HepG2 (cell line): ENCODE results near the gene EPHA2. TPM values are rescaled to one million over a fixed set of nuclear protein-coding genes. Genes with fewer than 3 reads are reported as not detected.
A peak's percentile ranks its signal among the peaks of the same experiment; 100 is the strongest.

Experiments used
- CBX1 ChIP-seq: IDR thresholded peaks from one replicate; pipeline ENCODE4 v1.6.1; 2016; ENCODE audit warnings: antibody characterized with exemption, low read depth
- ETV6 ChIP-seq: sonication (generic); formaldehyde crosslinking; conservative IDR thresholded peaks from 2 replicates; pipeline ENCODE4 v1.4.0; 2020; ENCODE audit warnings: missing genetic modification reagents
- GATAD2A ChIP-seq: IDR thresholded peaks from 2 replicates; pipeline ENCODE4 v1.6.1; 2016
- IRF9 ChIP-seq: sonication (generic); formaldehyde crosslinking; IDR thresholded peaks from 2 replicates; pipeline ENCODE4 v1.8.0; 2022; ENCODE audit warnings: missing genetic modification reagents, mild to moderate bottlenecking, borderline replicate concordance
- PAF1 ChIP-seq: IDR thresholded peaks from 2 replicates; pipeline ENCODE4 v1.6.1; 2016; ENCODE audit warnings: missing genetic modification reagents, missing compliant biosample characterization
- PAWR ChIP-seq: sonication (generic); formaldehyde crosslinking; IDR thresholded peaks from 2 replicates; pipeline ENCODE4 v1.4.0; 2020; ENCODE audit warnings: missing genetic modification reagents, mild to moderate bottlenecking, borderline replicate concordance
- RFXAP ChIP-seq: sonication (generic); formaldehyde crosslinking; IDR thresholded peaks from 2 replicates; pipeline ENCODE4 v1.4.0; 2020; ENCODE audit warnings: missing genetic modification reagents, borderline replicate concordance
- ZFP62 ChIP-seq: sonication (generic); formaldehyde crosslinking; IDR thresholded peaks from 2 replicates; pipeline ENCODE4 v1.4.0; 2020; ENCODE audit warnings: missing genetic modification reagents
- ZNF253 ChIP-seq: sonication (generic); formaldehyde crosslinking; IDR thresholded peaks from 2 replicates; pipeline ENCODE4 v1.8.0; 2022; ENCODE audit warnings: mild to moderate bottlenecking, missing genetic modification reagents, borderline replicate concordance
- ZNF33A ChIP-seq: sonication (generic); formaldehyde crosslinking; IDR thresholded peaks from 2 replicates; pipeline ENCODE4 v1.5.1; 2020; ENCODE audit warnings: missing genetic modification reagents, mild to moderate bottlenecking, moderate library complexity, borderline replicate concordance
- ZNF446 ChIP-seq: sonication (generic); formaldehyde crosslinking; IDR thresholded peaks from 2 replicates; pipeline ENCODE4 v1.5.0; 2020; ENCODE audit warnings: mild to moderate bottlenecking, missing genetic modification reagents
- ZNF496 ChIP-seq: sonication (generic); formaldehyde crosslinking; IDR thresholded peaks from 2 replicates; pipeline ENCODE4 v1.8.1; 2023; ENCODE audit warnings: mild to moderate bottlenecking, moderate library complexity, missing genetic modification reagents; ENCODE audit not compliant: insufficient replicate concordance
- ZNF646 ChIP-seq: sonication (generic); formaldehyde crosslinking; IDR thresholded peaks from 2 replicates; pipeline ENCODE4 v1.9.0; 2021; ENCODE audit warnings: mild to moderate bottlenecking, missing genetic modification reagents
- ZNF83 ChIP-seq: sonication (generic); formaldehyde crosslinking; IDR thresholded peaks from 2 replicates; pipeline ENCODE4 v1.4.0; 2020; ENCODE audit warnings: missing genetic modification reagents, mild to moderate bottlenecking, borderline replicate concordance
- ZSCAN25 ChIP-seq: sonication (generic); formaldehyde crosslinking; IDR thresholded peaks from 2 replicates; pipeline ENCODE4 v1.8.0; 2022; ENCODE audit warnings: mild to moderate bottlenecking, missing genetic modification reagents
- polyA plus RNA-seq, 8 experiments: library from polyadenylated mRNA; depleted of rRNA in 3 of 8; stranded (reverse) in 7 of 8; unstranded in 1 of 8; fragments of >200 nt; fragmentation: Illumina TruSeq in 4 of 8; extraction: Trizol in 4 of 8; gene quantifications; 2 replicates each; pipeline versions ENCODE4 v1.2.1 to v1.2.3, GENCODE V29; 2011 to 2016; ENCODE audit warnings: low read depth in 4 of 8, missing spikeins in 1 of 8, mixed read lengths in 1 of 8; ENCODE audit not compliant: insufficient read depth in 1 of 8
- total RNA-seq, 5 experiments: library from RNA; depleted of rRNA; stranded (reverse); fragments of >200 nt; fragmentation: Illumina TruSeq; extraction: Trizol; gene quantifications; 2 replicates each; pipeline ENCODE4 v1.2.3, GENCODE V29; 2016; ENCODE audit warnings: low read depth in 1 of 5
- TF ChIP-seq, protein P1 (sequence below): sonication (generic); formaldehyde crosslinking; conservative IDR thresholded peaks from 2 replicates; pipeline ENCODE4 v1.4.0; 2020; ENCODE audit warnings: missing genetic modification reagents
- TF ChIP-seq, protein P2 (sequence below): sonication (generic); formaldehyde crosslinking; IDR thresholded peaks from 2 replicates; pipeline ENCODE4 v1.4.0; 2020; ENCODE audit warnings: mild to moderate bottlenecking, low read depth, missing genetic modification reagents

The EPHA2 gene
- total and polyA plus RNA-seq, 2 of the 13 experiments (the other 11 are each of a cell fraction or from before 2014, with no cell fraction given): 33.6 to 53.6 TPM

DNA sequence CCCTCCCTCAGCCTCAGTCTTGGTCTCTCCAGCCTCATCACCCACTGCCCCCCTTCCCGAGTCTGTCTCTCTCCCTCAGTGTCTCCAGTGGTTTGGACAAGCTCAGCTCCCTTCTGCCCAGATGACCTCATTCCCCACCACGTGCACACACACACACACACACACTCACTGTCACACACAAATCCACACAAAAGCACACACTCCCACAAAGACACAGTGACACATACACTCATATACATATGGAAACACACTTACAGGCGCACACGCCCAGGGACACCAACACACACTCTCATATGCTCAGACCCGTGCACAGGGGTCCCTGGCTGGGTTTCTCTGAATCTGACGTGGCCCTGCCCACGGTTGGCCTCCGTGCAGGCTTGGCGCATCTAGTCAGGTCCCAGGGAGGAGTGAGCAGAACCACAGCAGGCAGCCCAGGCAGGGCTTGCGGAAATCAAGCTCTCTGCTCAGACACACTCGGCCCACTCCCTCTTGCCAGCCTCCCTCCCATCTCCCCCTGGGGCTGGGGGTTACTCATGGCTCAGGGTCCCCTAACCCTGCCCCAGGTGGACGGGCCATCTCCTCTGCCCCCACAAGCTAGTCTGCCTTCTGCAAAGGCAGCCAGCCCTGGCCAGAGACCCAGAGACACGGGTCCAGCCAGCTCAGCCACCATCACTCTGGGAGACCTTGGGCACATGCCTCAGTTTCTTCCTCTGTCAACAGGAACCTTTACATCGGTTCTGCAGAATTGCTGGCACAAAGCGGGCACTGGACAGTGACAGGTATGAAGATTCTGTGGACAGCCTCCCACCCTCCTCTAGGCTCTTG is 43.9 kb downstream of the EPHA2 start (continued):
- TF ChIP-seq ZNF33A (CRISPR knock-in tag) (no peak), PAF1 (CRISPR knock-in tag) (no peak), CBX1 (no peak), ZNF83 (CRISPR knock-in tag) (no peak), ZNF496 (CRISPR knock-in tag) (no peak), ZSCAN25 (CRISPR knock-in tag) (0 out of 2 replicates have a peak, but pooled peaks have one; percentile 51), ZFP62 (CRISPR knock-in tag) (no peak), ZNF446 (CRISPR knock-in tag) (no peak), IRF9 (CRISPR knock-in tag) (0 out of 2 replicates have a peak, but pooled peaks have one; percentile 15), PAWR (CRISPR knock-in tag) (no peak), ETV6 (no peak), RFXAP (CRISPR knock-in tag) (no peak), GATAD2A (CRISPR knock-in tag) (no peak), ZNF646 (peak; percentile 91), ZNF253 (CRISPR knock-in tag) (no peak)
- TF ChIP-seq, protein P1, sequence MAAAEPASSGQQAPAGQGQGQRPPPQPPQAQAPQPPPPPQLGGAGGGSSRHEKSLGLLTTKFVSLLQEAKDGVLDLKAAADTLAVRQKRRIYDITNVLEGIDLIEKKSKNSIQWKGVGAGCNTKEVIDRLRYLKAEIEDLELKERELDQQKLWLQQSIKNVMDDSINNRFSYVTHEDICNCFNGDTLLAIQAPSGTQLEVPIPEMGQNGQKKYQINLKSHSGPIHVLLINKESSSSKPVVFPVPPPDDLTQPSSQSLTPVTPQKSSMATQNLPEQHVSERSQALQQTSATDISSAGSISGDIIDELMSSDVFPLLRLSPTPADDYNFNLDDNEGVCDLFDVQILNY: no peak
- TF ChIP-seq, protein P2, sequence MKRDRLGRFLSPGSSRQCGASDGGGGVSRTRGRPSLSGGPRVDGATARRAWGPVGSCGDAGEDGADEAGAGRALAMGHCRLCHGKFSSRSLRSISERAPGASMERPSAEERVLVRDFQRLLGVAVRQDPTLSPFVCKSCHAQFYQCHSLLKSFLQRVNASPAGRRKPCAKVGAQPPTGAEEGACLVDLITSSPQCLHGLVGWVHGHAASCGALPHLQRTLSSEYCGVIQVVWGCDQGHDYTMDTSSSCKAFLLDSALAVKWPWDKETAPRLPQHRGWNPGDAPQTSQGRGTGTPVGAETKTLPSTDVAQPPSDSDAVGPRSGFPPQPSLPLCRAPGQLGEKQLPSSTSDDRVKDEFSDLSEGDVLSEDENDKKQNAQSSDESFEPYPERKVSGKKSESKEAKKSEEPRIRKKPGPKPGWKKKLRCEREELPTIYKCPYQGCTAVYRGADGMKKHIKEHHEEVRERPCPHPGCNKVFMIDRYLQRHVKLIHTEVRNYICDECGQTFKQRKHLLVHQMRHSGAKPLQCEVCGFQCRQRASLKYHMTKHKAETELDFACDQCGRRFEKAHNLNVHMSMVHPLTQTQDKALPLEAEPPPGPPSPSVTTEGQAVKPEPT (CRISPR knock-in tag): no peak
